EH (cell line): ENCODE data around the gene HPN.
"Not testable (repeated sequence)": the region's sequence is repeated elsewhere in the genome, so short reads cannot be mapped to it uniquely, and the experiment has no call there.

ENCODE experiments used
- DNase-seq: peaks from one replicate; pipeline ENCODE4 v3.0.0-alpha.2; 2015; ENCODE audit warnings: low read depth

Gene HPN

GRCh38 chr19:35042954-35043604 is 1.6 kb downstream of the HPN start:
- no peak for DNase-seq

- DNase-seq = no peak
These were observed 2.4 kb downstream of the HPN start for GRCh38 chr19:35043906-35044305.

DNA sequence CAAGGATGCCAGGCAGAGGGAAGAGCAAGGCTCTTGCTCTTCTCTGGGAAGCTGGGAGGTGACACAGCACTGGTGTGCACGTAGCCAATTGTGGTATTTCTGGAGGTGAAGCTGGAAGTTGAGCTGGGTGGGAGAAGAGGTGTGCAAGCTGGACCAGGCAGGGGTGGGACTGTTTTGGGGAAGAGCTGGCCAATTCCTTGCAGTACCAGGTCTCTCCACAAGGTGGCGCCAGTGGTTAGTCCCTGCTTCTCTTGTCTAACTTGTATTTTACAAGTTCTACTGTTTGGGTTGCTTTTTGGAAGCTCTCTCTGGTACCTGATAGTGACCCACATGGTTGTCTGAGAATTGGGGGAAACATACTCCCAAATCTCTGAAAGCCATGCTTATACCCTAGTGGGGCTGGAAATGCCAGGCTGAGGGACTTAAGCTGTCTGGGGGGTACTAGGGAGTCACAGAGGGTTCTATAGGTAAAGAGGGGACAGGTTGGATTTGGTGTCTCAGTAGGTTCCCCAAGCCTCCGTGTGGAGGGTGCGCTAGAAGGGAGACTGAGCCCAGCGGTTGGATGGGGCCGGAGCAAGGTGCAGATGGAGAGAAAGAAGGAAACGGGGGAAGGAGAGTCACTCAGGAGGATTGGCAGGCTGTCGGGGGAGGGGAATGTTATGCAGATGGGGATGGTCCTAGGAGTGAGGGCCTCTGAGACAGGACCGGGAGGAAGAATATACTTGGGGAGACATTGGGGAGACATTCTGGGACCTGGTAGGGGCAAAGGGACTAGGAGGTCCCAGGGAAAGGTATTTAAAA is 3.0 kb downstream of the HPN start:
- peak; percentile 59 for DNase-seq

DNA sequence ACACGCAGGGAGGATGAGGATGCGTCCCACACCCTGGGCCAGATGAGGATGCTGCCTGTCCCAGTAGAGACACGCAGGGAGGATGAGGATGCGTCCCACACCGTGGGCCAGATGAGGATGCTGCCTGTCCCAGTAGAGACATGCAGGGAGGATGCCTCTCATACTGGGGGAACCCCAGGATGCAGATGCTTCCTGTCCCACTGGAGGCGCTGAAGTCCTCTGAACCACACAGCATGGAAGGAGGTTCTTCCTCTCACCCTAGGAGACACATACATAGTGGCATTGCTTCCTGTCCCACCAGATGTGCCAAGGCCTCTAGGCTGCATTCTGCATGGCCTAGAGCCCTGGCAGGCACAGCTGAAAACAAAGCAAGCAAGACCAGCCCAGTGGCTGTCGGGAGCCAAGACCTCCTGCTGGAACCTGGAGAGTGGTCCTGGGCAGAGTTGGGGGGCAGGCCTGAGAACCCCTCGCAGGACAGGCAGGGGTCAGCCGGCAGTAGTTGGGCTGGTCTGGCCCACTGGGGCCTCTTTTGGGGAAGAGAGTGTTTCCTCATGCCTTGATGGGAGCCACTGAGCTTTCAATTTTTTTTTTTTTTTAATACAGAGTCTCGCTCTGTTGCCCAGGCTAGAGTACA is 4.3 kb downstream of the HPN start:
- peak; percentile 62 for DNase-seq

- no peak for DNase-seq
These were observed 4.9 kb downstream of the HPN start for GRCh38 chr19:35046461-35046860.

GRCh38 chr19:35048911-35049411 is 7.4 kb downstream of the HPN start:
- no peak for DNase-seq

GRCh38 chr19:35049456-35049855 is 7.9 kb downstream of the HPN start:
- DNase-seq = no peak

DNA sequence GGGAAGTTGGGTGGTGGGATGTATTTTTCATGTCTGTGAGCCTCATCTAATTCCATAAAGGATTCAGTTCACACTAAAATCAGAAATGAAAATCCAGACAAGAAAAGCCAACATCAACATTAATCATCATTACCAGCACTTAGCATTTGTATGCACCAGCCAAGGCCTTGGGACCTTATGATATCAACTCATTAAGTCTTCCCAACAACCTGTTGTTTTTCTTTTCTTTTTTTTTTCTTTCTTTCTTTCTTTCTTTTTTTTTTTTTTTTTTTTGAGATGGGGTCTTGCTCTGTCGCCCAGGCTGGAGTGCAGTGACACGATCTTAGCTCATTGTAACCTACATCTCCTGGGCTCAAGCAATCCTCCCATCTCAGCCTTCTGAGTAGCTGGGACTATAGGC is 9.1 kb downstream of the HPN start:
- DNase-seq = not testable (repeated sequence)

- DNase-seq = not testable (repeated sequence)
These were observed 9.7 kb downstream of the HPN start for GRCh38 chr19:35051268-35051667.

DNA sequence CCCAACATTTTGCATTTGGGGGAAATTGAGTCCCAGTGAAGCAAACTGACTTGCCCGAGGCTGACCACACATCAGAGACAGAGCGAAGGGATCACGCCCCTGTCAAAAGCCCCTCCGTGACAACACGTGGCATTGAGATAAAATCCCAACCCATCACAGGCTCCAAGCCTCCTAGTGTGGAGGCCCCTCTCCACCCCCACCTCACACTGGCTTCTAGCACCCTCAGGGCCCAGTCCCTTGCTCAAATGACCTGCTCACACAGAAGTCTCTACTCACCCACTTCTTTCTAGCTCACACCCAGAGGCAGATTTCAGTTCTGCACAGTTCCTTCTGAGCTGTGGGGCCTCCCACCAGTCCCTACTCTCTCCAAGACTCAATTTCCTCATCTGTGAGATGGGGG is 10.3 kb downstream of the HPN start:
- DNase-seq = no peak

DNA sequence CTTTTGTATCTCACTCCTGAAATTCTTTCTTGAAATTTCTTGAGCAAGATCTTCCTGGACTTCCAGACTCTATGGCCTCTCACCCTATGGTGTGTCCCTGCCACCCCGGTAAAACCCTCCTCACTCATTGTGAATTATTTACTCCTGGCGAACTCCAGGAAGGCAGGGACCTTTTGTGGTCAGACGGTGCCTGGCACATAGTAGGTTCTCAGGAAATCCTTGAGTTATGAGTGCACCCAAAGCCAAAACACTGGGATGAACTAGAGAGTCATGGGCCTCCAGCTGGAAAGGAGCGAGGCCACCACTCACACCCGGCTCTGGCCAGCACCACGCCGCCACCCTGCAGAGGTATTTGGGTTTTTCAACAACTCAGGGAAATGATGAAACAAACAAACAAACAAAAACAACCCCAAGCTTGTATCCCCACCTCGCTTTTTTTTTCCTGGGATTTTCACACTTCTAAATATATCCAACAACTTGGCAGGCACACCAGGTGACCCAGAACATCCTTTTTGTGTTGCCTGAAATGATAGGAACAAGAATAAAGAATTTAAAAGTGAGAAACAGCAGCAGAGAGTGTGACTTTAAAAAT is 11.2 kb downstream of the HPN start:
- no peak for DNase-seq

DNA sequence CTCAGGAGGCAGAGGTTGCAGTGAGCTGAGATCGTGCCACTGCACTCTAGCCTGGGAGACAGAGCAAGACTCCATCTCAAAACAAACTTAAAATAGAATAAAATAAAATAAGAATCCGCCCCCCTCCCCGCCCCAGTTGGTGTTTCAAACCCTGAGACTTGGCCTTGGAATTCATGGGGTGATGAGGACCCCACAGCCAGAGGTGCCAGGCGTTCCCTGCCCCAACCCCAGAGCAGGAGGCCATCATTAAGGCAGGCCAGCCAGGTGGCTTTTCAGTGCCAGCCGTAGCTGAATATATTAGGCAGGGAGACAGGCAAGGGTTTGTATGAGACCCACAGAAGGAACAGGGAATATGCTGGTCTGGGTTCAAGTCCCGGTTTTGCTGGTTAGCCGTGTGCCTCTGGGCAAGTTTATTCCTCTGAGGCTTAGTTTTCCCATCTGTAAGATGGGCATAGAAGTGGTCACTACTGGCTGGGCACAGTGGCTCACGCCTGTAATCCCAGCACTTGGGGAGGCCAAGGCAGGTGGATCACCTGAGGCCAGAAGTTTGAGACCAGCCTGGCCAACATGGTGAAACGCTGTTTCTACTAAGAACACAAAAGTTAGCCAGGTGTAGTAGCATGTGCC is 12.3 kb downstream of the HPN start:
- no peak for DNase-seq

- no peak for DNase-seq
These were observed 13.1 kb downstream of the HPN start for GRCh38 chr19:35054626-35055025.

- DNase-seq = no peak
These were observed 14.2 kb downstream of the HPN start for GRCh38 chr19:35055715-35056179.

DNA sequence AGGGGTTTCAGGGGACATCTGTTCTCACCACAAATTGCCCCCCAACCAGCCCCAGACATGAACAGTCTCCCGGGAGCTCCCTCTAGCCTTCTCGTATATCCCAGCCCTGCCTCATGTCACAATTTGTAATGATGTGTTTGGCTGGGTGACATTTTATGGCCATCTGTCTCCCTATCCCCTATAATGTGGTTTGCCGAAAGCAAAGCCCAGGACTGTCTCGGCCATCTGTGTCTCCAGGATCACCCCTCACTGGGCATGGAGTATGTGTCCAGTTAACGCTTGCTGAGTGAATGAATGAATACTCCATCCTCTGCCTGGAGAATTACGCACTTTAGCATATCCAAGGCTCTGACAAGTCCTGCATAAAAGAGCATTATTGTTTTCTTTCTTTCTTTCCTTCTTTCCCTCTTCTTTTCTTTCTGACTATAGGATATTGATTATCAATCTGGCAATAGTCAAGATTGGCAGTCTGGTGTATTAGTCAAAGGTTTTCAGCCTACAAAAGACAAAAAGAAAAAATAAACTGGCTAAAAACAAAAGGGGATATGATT is 15.1 kb downstream of the HPN start:
- no peak for DNase-seq

- DNase-seq = no peak
These were observed 16.8 kb downstream of the HPN start for GRCh38 chr19:35058370-35058769.

DNA sequence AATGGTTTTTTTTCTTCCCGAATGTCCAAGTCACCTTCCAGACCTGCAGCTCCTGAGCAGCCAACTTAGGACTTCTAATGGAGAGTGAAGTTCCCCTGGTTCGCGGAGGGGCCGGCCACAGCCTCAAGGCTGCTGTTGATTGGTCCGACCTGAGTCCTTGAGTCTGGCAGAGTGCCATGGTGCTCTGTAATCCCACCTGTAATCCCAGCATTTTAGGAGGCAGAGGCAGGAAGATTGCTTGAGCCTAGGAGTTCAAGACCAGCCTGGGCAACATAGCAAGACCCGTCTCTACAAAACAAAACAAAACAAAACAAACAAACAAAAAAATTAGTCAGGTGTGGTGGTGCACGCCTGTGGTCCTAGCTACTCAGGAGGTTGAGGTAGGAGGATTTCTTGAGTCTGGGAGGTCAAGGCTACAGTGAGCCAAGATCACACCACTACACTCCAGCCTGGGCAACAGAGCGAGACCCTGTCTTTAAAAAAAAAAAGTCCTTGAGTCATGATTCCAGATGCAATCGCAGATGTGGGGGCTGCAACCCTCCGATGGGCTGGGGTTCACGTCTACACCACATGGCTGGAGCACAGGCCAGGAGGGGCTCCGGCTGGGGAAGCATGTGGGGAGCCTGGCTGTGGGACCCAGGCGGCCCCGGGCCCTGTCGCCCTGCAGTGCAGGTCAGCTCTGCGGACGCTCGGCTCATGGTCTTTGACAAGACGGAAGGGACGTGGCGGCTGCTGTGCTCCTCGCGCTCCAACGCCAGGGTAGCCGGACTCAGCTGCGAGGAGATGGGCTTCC is 17.7 kb downstream of the HPN start:
- DNase-seq = no peak

GRCh38 chr19:35059799-35060091 is 18.2 kb downstream of the HPN start:
- no peak for DNase-seq

GRCh38 chr19:35060160-35060855 is 18.8 kb downstream of the HPN start:
- no peak for DNase-seq

- DNase-seq = peak; percentile 38
These were observed 20.3 kb downstream of the HPN start for GRCh38 chr19:35061583-35062373.
